ENCODE data around the gene IRAK1BP1.
"Not testable (repeated sequence)": the region's sequence is repeated elsewhere in the genome, so short reads cannot be mapped to it uniquely, and the experiment has no call there.

IRAK1BP1 gene

DNA sequence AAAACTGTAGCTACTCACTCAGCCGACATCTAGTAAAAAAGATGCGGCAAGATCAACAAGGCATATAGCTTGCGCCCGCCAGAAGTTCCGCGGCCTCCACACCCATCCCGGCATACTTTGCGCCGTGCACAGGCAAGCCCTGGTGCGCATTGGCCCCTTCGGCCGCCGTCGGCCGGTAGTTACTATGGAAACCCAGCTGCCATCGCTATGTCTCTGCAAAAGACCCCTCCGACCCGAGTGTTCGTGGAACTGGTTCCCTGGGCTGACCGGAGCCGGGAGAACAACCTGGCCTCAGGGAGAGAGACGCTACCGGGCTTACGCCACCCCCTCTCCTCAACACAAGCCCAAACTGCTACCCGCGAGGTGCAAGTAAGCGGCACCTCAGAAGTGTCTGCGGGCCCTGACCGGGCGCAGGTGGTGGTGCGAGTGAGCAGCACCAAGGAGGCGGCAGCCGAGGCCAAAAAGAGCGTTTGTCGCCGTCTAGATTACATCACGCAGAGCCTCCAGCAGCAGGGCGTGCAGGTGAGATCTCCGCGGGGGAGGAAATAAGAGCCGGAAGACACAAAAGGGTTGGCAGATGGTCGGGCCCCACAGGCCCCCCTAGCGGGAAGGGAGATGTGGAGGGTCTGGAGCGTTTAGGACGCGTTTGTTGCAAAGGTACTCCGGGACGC is at the start of gene IRAK1BP1:
TSS of gene IRAK1BP1 (plus strand) at position 182 of the 671 bp plus-strand sequence. CDS start at position 208, 26 bp downstream.
- peak; percentile 89 for DNase-seq

GRCh38 chr6:78824045-78824444 is 43.3 kb upstream of the IRAK1BP1 start:
- DNase-seq: no peak

DNA sequence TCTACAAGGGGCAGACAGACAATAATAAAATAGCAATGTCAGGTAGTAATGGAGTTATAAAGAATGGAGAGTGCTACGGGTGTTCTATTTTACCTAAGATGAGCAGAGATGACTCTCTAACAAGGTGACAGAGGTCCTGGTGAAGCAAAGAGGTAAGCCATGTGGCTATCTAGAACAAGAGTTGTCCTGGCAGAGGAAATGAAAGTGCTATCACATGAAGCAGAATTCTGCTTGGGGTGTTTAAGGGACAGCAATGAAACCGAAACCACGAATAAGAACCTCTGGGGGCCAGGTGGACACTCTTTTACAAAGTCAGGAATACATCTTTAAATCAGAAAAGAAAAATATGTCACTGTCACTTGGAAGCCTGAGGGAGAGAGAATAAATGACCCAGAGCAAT is 37.9 kb upstream of the IRAK1BP1 start:
- DNase-seq: no peak

- no peak for DNase-seq
Observed at GRCh38 chr6:78830805-78831204, 36.5 kb upstream of the IRAK1BP1 start.

DNA sequence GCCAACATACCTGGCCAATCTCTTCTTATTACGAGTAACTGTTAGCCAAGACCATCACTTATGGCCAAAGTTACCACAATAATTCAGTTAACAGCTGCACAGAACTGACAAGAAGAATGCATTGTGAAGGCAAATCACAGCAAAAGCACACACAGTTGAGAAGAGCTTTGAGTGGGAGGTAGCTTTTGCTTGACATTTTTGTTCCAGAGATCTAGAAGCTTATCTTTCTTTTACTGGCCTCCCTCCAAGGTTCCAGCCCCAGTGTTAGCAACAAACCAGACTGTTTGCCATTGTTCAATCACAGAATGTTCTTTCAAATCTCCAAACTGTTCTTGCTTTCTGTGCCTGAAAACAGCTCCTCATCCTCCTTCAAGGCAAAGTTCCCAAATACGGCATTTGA is 35.9 kb upstream of the IRAK1BP1 start:
- no peak for DNase-seq

DNA sequence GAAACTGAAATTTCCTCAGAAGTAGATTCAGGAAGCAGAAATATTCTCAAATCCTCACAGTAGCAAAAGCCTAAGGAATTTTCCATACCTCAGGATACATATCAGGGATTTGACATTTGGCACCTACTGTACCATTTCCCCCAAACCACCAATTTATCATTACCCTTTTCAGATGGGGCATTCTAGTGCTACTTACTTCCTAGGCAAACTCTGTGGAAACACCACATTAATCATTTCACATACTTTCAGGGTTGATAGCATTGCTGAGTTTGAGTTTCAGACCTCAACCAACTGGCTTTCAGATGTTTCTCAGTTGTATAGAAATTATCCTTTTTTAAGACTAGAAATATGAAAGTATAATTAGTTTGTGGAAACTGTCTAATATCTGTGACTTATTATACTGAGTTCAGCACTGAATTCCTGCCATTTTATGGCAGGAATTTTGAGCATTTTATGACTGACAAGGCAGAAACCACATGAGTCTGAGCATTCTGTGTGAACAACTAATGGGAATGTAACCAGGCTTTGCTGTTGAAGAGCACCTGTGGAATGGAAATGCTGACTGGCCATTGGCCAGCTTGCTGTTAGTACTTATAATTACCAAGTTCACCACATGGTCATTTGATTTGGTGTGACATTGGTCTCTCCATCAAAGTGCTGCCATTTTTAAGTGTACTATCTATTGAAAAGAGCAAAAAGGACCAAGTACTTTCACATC is 35.1 kb upstream of the IRAK1BP1 start:
- DNase-seq: no peak

GRCh38 chr6:78835817-78836216 is 31.5 kb upstream of the IRAK1BP1 start:
- no peak for DNase-seq

DNA sequence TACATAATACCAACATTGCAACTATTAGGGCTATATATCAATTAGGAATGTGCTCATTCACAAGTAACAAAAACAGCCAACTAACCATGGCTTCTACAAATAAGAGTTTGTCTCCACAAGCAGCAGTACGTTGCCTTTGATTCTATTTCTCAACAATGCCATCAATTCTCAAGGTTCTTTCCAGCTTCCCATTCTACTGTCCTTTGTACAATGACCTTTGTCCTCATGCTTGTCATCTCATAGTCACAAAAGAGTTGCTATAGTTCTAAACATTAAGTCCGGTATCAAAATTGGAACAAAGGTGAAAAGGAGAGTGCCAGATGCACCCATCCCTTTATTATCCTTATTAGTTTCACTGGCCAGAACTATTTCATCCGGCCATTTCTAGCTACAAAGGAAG is 30.8 kb upstream of the IRAK1BP1 start:
- no peak for DNase-seq

- no peak for DNase-seq
Observed at GRCh38 chr6:78841111-78841510, 26.2 kb upstream of the IRAK1BP1 start.

- DNase-seq: no peak
Observed at GRCh38 chr6:78842953-78843352, 24.4 kb upstream of the IRAK1BP1 start.

DNA sequence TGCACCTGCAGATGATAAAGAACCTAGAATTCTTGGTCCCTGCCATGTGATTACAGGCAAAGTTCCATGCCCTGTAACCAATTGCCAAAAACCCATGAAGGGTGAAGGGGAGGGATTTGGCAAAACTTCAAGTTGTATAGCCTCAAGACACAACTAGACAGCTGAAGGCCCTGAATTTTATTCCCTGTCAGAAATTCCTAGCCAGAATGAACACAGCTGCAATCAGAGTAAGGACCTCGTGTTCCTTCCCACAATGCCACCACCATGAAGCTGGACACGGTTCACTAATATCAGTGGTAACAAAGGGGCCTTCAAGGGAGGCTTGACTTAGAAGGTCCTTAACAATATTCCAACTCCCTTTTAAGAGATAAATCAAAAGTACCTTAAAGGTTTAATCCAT is 22.5 kb upstream of the IRAK1BP1 start:
- DNase-seq: no peak

DNA sequence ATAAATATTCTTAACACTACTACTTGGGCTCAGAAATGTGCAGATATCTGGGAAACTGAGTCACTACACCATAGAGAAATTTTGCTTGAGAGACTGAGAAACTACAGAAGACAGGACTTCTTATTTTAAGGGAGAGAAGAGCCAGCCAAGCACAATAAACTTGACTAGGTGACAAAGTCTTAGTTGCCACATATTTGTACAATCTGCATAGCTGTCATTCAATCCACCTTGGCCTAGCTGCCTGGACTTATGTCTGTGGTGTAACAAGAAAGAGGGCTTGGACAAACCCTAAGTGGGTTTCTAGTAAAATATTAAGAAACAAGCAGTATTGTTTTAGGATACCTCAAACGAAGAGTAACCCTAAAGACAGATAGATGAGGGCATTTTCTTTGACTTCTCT is 21.8 kb upstream of the IRAK1BP1 start:
- DNase-seq: no peak

DNA sequence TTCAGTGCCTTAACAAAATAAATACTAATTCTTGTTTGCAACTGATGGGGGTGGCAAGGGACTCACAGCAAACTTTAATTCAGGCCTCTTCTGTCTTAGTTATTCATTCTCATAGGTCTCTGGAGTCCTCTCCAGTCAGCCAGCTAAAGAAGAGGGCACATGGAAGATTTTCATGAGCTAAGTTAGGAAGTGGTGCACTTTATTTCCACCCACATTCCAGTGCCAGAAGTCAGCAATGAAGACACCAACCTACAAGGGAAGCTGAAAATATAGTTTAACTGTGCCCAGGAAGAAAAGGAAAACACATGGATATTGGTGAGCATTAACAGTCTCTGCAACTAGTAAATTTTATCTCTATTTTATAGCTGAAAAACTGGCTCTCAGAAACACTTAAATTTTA is 16.7 kb upstream of the IRAK1BP1 start:
- no peak for DNase-seq

GRCh38 chr6:78851156-78851555 is 16.2 kb upstream of the IRAK1BP1 start:
- DNase-seq: no peak

GRCh38 chr6:78854546-78854945 is 12.8 kb upstream of the IRAK1BP1 start:
- DNase-seq: no peak

GRCh38 chr6:78858339-78858938 is 8.9 kb upstream of the IRAK1BP1 start:
- DNase-seq: not testable (repeated sequence)

DNA sequence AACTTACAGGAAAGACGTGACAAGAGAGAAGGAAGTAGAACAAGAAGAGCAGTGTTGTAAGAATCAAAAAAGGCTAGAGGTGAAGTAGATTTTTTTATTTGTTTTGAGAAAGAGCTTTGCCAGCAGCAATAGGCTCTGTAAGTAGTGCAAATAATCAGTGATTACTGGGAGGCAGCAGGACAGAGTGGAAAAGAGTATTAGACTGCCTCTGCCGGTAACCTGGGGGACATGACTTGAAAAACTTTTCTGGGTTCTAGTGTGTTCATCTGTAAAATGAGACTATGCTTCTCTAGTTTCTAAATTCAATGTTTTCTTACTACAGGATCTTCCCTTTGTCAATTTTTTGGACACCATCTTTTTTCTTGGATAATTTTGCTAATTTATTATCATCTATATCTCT is 5.8 kb upstream of the IRAK1BP1 start:
- DNase-seq: no peak

- DNase-seq: no peak
Observed at GRCh38 chr6:78863576-78863975, 3.8 kb upstream of the IRAK1BP1 start.

- no peak for DNase-seq
Observed at GRCh38 chr6:78864957-78865356, 2.4 kb upstream of the IRAK1BP1 start.

DNA sequence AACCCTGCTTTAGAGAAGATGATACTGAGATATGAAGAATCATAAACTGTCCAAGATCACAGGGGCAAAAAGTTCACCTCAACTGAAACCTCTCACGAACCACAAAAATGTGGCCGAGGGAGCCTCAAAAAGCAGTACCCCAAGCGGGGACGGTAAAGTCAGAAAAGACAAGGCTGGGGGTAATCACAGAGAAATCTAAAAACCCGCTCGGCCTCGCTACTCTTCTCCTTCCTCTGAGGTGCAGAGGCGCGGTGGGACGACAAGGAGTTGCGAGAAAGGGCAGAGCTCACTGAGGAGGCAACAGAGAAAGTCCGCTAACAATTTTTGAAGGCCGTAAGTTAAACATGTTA is 356 bp upstream of the IRAK1BP1 start:
- DNase-seq: no peak

GRCh38 chr6:78868116-78868515 is 765 bp downstream of the IRAK1BP1 start:
- no peak for DNase-seq

DNA sequence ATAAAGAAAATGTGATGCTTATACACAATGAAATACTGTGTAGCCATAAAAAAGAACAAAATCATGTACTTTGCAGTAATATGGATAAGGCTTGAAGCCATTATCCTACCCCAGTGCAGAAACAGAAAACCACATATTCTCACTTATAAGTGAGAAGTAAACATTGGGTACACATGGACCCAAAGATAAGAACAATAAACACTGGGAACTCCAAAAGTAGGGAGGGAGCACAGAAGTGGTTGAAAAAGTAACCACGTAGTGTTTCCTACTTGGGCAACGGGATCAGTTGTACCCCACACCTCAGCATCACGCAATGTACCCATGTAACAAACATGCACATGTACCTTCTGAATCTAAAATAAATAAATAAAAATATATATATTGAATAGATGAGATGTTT is 8.2 kb downstream of the IRAK1BP1 start:
- no peak for DNase-seq

DNA sequence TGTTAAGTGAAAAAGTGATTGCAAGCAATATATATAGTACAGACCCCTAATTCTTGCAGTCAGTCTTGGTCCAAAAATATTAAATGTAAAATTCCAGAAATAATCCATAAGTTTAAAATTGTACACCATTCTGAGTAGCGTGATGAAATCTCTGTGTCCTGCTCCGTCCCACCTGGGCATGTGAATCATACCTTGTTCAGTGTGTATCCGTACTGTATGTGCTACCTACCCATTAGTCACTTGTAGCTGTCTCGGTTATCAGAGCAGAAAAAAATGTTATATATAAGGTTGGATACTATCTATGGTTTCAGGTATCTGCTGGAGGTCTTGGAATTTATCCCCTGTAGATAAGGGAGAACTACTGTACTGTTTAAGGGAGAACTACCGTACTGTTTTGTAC is 16.3 kb downstream of the IRAK1BP1 start:
- no peak for DNase-seq

- not testable (repeated sequence) for DNase-seq
Observed at GRCh38 chr6:78889901-78890300, 22.6 kb downstream of the IRAK1BP1 start.
